ENCODE results near the gene EFNA4.

Gene EFNA4

DNA sequence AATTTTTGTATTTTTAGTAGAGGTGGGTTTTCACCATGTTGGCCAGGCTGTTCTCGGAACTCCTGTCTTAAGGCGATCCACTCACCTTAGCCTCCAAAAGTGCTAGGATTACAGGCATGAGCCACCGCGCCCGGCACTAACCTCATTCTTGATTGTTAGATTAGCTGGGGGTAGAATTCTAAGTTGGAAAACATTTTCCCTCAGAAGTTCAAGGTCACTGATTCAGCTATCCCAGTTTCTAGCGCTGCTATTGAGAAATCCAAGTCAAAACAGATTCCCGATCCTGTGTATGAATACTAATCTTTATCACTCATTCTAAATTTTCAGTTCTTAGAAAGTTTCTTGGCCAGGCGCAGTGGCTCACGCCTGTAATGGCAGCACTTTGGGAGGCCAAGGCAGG, 39.8 kb downstream of the EFNA4 start:
- no peak overlapping the region for H3K4me3 ChIP-seq (ENCODE audit: low read length)
- TF ChIP-seq, protein P1, sequence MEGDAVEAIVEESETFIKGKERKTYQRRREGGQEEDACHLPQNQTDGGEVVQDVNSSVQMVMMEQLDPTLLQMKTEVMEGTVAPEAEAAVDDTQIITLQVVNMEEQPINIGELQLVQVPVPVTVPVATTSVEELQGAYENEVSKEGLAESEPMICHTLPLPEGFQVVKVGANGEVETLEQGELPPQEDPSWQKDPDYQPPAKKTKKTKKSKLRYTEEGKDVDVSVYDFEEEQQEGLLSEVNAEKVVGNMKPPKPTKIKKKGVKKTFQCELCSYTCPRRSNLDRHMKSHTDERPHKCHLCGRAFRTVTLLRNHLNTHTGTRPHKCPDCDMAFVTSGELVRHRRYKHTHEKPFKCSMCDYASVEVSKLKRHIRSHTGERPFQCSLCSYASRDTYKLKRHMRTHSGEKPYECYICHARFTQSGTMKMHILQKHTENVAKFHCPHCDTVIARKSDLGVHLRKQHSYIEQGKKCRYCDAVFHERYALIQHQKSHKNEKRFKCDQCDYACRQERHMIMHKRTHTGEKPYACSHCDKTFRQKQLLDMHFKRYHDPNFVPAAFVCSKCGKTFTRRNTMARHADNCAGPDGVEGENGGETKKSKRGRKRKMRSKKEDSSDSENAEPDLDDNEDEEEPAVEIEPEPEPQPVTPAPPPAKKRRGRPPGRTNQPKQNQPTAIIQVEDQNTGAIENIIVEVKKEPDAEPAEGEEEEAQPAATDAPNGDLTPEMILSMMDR (conservative IDR thresholded peaks at IDR 0.05; ENCODE audit: low read depth, low read length) = no peak
- no peak for DNase-seq (ENCODE audit: low read depth)

DNA sequence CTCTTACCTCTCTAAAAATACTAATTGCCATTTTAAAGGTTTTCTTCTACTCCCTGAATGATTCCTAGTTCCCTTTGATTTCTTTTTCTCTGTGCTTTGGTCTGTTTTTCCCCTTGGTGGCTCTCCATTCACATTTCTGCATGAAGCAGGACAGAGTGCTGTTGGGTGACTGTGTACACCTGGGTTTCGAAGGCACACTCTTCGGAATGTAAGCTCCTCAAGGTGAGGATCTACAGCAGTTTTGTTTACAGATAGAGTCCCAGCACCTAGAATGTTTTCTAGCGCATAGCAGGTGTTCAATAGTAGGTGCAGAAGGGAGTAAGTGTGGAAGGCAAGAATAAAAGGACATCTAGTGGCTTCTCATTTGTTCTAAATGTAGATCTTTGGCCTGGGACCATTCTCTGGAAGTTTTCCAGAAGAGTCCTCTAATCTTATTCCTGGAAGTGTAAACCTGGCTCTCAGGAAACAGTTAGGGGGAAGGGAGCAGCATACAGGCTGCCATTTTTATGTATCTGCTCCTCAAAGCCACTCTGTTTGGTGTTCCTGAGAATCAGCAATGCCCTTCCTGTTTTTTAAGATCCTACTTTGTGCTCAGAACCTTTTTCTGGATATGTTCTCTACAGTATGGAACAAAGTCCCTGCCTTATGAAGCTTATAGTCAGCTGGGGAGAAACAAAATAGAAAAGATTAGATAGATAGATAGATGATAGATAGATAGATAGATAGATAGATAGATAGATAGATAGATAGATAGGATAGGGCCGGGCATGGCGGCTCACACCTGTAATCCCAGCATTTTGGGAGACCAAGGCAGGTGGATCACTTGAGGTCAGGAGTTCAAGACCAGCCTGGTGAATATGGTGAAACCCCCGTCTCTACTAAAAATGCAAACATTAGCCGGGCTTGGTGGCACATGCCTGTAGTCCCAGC, 41.3 kb downstream of the EFNA4 start:
- TF ChIP-seq, protein P1 (conservative IDR thresholded peaks at IDR 0.05; ENCODE audit: low read depth, low read length) = no peak
- DNase-seq (ENCODE audit: low read depth) = no peak
- no peak overlapping the region for H3K4me3 ChIP-seq (ENCODE audit: low read length)

DNA sequence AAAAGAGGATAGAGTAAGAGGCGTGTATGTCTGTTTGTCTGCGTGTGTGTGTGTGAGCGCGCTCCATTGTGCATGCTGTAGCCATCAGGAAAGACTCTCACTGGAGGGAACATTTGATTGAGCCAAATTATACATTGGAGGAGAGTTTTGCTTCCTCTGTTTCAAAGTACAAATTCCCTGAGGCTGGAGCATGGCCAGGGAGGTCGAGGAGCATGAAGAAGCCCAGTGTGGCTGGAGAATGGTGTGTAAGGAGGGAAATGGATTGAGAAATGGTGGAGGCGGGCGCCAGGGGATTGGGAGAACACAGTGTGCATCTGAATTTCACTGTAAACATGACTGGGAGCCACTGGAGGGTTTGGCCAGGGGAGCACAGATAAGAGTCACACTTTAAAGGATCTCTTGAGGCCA, 42.1 kb downstream of the EFNA4 start:
- H3K4me3 ChIP-seq (ENCODE audit: low read length) = no peak overlapping the region
- TF ChIP-seq, protein P1 (conservative IDR thresholded peaks at IDR 0.05; ENCODE audit: low read depth, low read length) = no peak
- no peak for DNase-seq (ENCODE audit: low read depth)

DNA sequence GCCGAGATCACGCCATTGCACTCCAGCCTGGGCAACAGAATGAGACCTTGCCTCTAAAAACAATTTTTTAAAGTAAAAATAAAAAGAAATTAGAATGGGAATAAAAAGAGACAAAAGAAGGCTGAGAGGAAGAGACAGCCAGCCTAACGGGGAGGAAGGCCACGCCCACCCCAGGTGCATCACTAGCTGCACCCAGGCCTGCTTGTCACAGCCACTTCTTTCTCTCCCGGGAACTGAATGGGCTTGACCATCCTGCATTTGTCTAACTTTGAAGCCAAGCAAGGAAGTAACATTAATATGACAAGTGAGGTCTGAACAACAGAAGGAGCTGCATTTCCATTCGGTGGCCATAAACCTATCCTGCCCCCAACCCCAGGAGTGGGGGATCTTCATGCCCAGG, 43.3 kb downstream of the EFNA4 start:
- DNase-seq (ENCODE audit: low read depth) = no peak
- no peak overlapping the region for H3K4me3 ChIP-seq (ENCODE audit: low read length)
- TF ChIP-seq, protein P1 (conservative IDR thresholded peaks at IDR 0.05; ENCODE audit: low read depth, low read length) = no peak

DNA sequence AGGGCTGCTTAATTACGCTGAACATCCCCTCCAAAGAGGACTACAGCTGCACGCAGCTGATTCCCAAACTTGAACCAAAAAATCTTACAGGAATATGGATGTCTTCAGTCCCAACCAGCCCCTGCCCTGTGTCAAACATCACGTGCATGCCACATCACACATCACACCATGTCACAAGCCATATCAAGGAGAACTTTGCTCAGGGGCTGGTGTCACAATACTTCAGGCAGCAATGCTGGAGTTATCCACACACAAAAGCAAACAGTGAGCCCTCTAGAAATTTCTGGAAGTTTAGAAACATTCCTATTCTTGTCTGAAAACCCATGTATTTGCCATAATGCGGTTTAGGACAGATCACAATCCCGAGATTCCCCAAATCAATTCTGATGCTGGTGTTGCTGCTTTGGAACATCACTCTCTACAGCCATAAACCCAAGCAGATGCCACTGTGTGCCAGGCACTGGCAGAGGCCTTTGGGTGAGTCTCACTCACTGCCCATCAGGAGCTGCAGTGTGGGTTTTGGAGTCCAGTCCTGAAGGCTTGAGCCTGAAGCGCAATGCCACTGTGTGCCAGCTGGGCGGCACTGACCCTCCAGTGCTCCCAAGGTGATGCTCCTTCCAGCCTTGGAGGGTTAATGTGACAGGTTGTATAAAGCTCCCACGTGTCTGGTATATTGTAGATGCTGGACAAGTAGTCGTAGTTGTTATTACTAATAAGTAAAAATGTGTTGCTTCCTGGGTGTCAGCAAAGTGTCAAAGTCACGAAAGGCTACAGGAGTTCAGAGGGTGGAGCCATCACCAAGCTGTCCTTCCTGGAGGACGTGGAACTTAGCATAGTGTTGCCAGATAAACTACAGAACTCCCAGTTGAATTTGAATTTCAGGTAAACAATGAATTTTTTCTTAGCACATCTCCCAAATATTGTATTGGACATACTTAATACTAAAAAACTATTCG, 44.0 kb downstream of the EFNA4 start:
- H3K4me3 ChIP-seq (ENCODE audit: low read length) = no peak overlapping the region
- TF ChIP-seq, protein P1 (conservative IDR thresholded peaks at IDR 0.05; ENCODE audit: low read depth, low read length) = no peak
- DNase-seq (ENCODE audit: low read depth) = no peak

DNA sequence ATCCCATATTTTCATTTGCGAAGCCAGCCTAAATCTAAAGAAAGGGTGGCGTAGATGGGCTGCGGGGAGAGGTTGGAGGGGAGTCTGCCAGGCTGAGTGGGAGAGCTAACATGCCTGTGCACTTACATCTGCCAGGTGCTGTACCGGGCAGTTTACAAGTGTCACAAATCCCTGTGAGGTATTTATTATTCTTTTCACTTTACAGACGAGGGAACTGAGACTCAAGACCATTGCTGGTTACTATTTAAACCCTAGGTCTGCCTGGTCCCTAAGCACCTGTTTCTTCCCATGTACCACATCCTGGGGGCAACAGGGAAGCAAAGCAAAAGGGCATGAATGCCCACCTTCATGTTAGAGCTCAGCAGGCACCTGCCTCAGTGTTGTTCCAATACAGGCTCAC, 44.8 kb downstream of the EFNA4 start:
- TF ChIP-seq, protein P1 (conservative IDR thresholded peaks at IDR 0.05; ENCODE audit: low read depth, low read length) = no peak
- no peak for DNase-seq (ENCODE audit: low read depth)
- no peak overlapping the region for H3K4me3 ChIP-seq (ENCODE audit: low read length)
